ENCODE results near the gene SPON2.

Gene SPON2

GRCh38 chr4:1194010-1194900 is 21.9 kb upstream of the SPON2 start:
- no peak for DNase-seq
- TF ChIP-seq GATA1 (IDR thresholded peaks at IDR 0.05; ENCODE audit: low read depth, low read length): no peak
- TF ChIP-seq POLR2A (IDR thresholded peaks at IDR 0.05; ENCODE audit: low read length): no peak

- DNase-seq: no peak
- TF ChIP-seq GATA1 (IDR thresholded peaks at IDR 0.05; ENCODE audit: low read depth, low read length) (no peak), POLR2A (IDR thresholded peaks at IDR 0.05; ENCODE audit: low read length) (no peak)
Measured at GRCh38 chr4:1193206-1194009, 21.0 kb upstream of the SPON2 start.

GRCh38 chr4:1192493-1193205 is 20.3 kb upstream of the SPON2 start:
- TF ChIP-seq GATA1 (IDR thresholded peaks at IDR 0.05; ENCODE audit: low read depth, low read length): no peak
- TF ChIP-seq POLR2A (IDR thresholded peaks at IDR 0.05; ENCODE audit: low read length): no peak
- no peak for DNase-seq

- no peak for TF ChIP-seq POLR2A (IDR thresholded peaks at IDR 0.05; ENCODE audit: low read length)
- TF ChIP-seq GATA1 (IDR thresholded peaks at IDR 0.05; ENCODE audit: low read depth, low read length): no peak
- peak in 1 of 2 experiments; percentile 58 for DNase-seq
Measured at GRCh38 chr4:1192091-1192492, 19.7 kb upstream of the SPON2 start.

- DNase-seq: no peak
- no peak for TF ChIP-seq POLR2A (IDR thresholded peaks at IDR 0.05; ENCODE audit: low read length)
- TF ChIP-seq GATA1 (IDR thresholded peaks at IDR 0.05; ENCODE audit: low read depth, low read length): no peak
Measured at GRCh38 chr4:1191621-1192020, 19.2 kb upstream of the SPON2 start.

- TF ChIP-seq POLR2A (IDR thresholded peaks at IDR 0.05; ENCODE audit: low read length) (no peak), GATA1 (IDR thresholded peaks at IDR 0.05; ENCODE audit: low read depth, low read length) (no peak)
- no peak for DNase-seq
Measured at GRCh38 chr4:1187182-1187581, 14.8 kb upstream of the SPON2 start.

GRCh38 chr4:1183985-1184773 is 11.8 kb upstream of the SPON2 start:
- TF ChIP-seq GATA1 (IDR thresholded peaks at IDR 0.05; ENCODE audit: low read depth, low read length): no peak
- no peak for DNase-seq

GRCh38 chr4:1182313-1182712 is 9.9 kb upstream of the SPON2 start:
- TF ChIP-seq GATA1 (IDR thresholded peaks at IDR 0.05; ENCODE audit: low read depth, low read length): no peak
- no peak for TF ChIP-seq POLR2A (IDR thresholded peaks at IDR 0.05; ENCODE audit: low read length)
- no peak for DNase-seq

GRCh38 chr4:1180663-1181062 is 8.3 kb upstream of the SPON2 start:
- no peak for DNase-seq
- no peak for TF ChIP-seq POLR2A (IDR thresholded peaks at IDR 0.05; ENCODE audit: low read length)
- TF ChIP-seq GATA1 (IDR thresholded peaks at IDR 0.05; ENCODE audit: low read depth, low read length): no peak

GRCh38 chr4:1179976-1180375 is 7.6 kb upstream of the SPON2 start:
- no peak for DNase-seq
- no peak for TF ChIP-seq POLR2A (IDR thresholded peaks at IDR 0.05; ENCODE audit: low read length)
- no peak for TF ChIP-seq GATA1 (IDR thresholded peaks at IDR 0.05; ENCODE audit: low read depth, low read length)

GRCh38 chr4:1179089-1179441 is 6.7 kb upstream of the SPON2 start:
- no peak for TF ChIP-seq GATA1 (IDR thresholded peaks at IDR 0.05; ENCODE audit: low read depth, low read length)
- no peak for TF ChIP-seq POLR2A (IDR thresholded peaks at IDR 0.05; ENCODE audit: low read length)
- DNase-seq: peak; percentile 41 to 77

GRCh38 chr4:1178300-1179088 is 6.1 kb upstream of the SPON2 start:
- no peak for DNase-seq
- TF ChIP-seq POLR2A (IDR thresholded peaks at IDR 0.05; ENCODE audit: low read length) (no peak), GATA1 (IDR thresholded peaks at IDR 0.05; ENCODE audit: low read depth, low read length) (no peak)
